HG02610 (cell line): ENCODE measurements around the gene CPNE7.
"Not testable (repeated sequence)": the region's sequence is repeated elsewhere in the genome, so short reads cannot be mapped to it uniquely, and the experiment has no call there.

ENCODE experiments used
- ATAC-seq: cut with Tn5 transposase; IDR thresholded peaks from one replicate; pipeline ENCODE4 v1.9.1; 2021; ENCODE audit warnings: mild to moderate bottlenecking, moderate library complexity; ENCODE audit not compliant: unreplicated experiment

CPNE7 gene

GRCh38 chr16:89582614-89583196 is 7.1 kb downstream of the CPNE7 start:
- ATAC-seq, result no peak

GRCh38 chr16:89583197-89583894 is 7.8 kb downstream of the CPNE7 start:
- no peak for ATAC-seq

DNA sequence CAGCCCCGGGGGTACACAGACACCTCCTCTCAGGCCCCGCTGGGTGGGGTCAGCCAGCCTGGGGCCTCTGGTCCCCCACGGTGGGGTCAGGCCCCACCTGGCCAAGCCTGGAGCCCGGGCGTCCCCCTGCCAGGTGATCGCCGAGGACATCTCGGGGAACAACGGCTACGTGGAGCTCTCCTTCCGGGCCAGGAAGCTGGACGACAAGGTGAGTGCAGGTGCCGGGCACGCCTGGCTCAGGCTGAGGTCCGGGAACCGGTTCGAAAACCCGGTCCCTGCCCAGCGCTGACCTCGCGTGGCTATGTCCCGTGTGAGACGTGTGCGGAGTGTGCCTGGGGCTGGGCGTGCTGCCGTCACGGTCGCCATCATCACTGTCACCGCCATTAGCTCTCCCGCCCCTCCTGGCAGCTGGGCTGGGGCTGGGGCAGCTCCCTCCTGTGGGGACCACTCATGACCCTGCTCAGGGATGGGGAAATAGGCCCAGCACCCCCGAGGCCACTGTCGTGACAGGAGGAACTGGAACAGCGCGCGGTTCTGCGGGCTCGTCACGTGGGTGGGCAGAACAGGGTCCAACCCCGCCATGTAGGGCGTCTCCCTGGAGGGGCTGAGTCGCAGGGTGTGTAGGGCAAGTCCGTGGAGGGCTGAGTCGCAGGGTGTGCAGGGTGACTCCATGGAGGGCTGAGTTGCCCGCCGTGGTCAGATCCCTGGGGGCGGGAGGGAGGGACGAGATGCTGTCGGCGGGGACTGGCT is 8.5 kb downstream of the CPNE7 start:
- no peak for ATAC-seq

- ATAC-seq, result no peak
These were observed 9.4 kb downstream of the CPNE7 start for GRCh38 chr16:89584768-89585549.

- ATAC-seq, result no peak
These were observed 10.7 kb downstream of the CPNE7 start for GRCh38 chr16:89586218-89586617.

- ATAC-seq, result no peak
These were observed 11.3 kb downstream of the CPNE7 start for GRCh38 chr16:89586853-89587252.

GRCh38 chr16:89587676-89588075 is 12.1 kb downstream of the CPNE7 start:
- ATAC-seq, result not testable (repeated sequence)

- ATAC-seq, result no peak
These were observed 13.0 kb downstream of the CPNE7 start for GRCh38 chr16:89588413-89589109.

DNA sequence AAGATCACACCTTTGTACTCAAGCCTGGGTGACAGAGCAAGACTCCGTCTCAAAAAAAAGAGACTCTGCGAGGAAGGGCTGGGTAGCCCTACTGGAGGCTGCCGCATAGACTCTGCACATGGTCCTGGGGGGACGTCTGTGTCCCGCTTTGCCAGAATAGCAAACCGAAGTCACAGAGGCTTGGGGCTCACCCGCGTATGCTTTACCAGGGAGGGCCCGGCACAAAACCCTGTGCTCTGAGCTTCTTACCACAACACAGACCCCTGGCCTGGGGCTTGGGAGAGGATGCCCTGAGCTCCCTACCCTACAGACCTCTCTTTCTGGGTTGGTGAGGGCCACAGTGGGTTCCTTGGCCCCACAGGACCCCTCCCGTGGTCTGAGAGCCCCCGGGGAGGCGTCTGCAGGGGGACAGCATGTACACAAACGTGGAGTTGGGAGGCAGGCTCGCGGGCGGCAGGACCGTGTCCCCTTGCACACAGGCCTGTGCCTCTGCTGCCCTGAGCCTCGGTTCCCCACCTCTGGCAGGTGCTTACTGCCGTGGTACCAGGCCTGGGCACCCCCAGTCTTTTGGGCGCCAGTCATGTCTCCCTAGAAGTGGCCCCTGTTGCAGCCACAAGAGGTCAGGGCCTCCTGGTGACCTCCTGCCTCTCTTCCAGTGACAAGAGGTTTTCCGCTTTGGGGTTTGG is 13.8 kb downstream of the CPNE7 start:
- ATAC-seq, result no peak

DNA sequence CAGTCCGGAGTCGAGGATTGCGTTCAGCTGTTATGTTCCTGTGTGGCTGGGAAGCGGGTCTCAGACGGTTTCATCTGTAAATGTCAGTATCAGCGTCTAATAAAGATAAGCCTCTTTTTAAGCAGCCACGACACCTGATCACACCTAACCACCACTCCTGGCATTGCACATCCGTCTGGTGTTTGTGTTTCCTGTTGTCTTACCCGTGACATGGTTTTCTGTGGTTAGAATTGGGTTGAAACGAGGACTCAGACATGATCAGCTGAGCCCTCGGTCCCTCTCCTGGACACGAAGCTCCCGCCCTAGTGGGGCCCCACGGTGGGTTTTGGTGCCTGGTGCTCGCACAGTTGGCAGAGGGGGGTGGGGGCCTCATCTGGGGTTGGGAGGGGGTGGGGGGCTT is 18.3 kb downstream of the CPNE7 start:
- ATAC-seq, result no peak

DNA sequence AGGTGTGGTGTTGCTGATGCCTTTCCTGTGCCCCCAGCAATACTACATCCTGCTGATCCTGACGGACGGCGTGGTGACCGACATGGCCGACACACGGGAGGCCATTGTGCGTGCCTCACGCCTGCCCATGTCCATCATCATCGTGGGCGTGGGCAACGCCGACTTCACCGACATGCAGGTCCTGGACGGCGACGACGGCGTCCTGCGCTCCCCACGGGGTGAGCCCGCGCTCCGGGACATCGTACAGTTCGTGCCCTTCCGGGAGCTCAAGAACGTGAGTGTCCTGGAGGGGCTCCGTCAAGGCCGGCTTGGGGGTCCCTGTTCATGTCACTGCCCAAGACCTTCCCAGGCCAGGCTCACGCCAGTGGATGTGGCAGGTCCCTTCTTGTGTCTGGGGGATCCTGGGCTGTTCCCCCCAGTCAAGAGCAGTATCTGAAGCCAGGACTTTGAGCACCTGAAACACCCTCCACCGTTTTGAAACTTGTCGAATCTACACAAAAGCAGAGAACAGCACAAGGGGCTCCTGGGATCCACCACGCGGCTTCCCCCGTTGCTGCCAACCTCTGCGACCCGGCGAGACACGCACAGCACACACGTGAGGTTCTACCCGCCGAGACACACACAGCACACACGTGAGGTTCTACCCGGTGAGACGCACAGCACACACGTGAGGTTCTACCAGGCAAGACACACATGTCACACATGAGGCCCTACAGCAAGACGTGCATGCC is 19.9 kb downstream of the CPNE7 start:
- no peak for ATAC-seq

GRCh38 chr16:89596061-89596689 is 20.6 kb downstream of the CPNE7 start:
- no peak for ATAC-seq

- ATAC-seq, result no peak
These were observed 21.5 kb downstream of the CPNE7 start for GRCh38 chr16:89596957-89597649.

GRCh38 chr16:89598199-89598598 is 22.6 kb downstream of the CPNE7 start:
- no peak for ATAC-seq

- no peak for ATAC-seq
These were observed 23.9 kb downstream of the CPNE7 start for GRCh38 chr16:89599451-89599858.

GRCh38 chr16:89599902-89600301 is 24.3 kb downstream of the CPNE7 start:
- ATAC-seq, result no peak

GRCh38 chr16:89600427-89600826 is 24.9 kb downstream of the CPNE7 start:
- ATAC-seq, result no peak

DNA sequence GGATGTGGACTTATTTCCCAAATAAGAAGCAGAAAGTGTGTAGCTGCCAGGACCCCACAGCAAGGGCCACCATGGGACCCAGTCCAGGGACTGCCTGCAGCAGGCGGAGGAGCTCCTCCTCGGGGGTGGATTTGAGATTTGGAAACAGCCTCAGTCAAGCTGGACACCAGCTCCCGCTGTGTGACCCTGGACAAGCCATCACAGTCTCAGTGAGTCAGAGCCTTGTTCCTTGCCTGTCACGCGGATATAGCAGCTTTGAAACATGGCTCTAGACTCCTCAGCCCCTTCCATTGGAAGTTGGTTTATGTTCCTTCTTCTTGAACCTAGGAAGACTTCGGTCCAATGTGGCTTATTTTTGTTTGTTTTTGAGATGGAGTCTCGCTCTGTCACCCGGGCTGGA is 25.4 kb downstream of the CPNE7 start:
- ATAC-seq, result no peak

DNA sequence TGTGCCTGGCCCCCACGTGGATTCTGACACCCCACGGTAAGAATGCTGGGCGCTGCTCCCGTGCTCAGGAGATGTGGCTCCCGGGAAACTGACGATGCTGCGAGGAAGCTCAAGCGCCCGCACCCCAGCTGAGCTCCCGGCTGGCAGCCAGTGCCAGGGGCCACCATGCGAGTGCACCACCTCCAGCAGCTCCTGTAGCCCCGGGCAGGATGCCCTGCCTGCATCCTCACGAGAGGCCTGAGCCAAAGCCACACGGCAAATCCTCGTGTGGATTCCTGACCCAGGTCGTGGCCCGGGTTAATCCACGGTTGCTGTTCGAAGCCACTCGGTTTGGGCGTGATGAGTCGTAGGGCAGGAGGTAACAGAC is 26.3 kb downstream of the CPNE7 start:
- ATAC-seq, result no peak
